Measurements from ENCODE around the gene RAB5IF. TPM values are rescaled to one million over a fixed set of nuclear protein-coding genes. Genes with fewer than 3 reads are reported as not detected.

The RAB5IF gene
- total and polyA plus RNA-seq, 2 of the 13 experiments (the other 11 are each of a cell fraction or from before 2014, with no cell fraction given) = 261 to 305 TPM

DNA sequence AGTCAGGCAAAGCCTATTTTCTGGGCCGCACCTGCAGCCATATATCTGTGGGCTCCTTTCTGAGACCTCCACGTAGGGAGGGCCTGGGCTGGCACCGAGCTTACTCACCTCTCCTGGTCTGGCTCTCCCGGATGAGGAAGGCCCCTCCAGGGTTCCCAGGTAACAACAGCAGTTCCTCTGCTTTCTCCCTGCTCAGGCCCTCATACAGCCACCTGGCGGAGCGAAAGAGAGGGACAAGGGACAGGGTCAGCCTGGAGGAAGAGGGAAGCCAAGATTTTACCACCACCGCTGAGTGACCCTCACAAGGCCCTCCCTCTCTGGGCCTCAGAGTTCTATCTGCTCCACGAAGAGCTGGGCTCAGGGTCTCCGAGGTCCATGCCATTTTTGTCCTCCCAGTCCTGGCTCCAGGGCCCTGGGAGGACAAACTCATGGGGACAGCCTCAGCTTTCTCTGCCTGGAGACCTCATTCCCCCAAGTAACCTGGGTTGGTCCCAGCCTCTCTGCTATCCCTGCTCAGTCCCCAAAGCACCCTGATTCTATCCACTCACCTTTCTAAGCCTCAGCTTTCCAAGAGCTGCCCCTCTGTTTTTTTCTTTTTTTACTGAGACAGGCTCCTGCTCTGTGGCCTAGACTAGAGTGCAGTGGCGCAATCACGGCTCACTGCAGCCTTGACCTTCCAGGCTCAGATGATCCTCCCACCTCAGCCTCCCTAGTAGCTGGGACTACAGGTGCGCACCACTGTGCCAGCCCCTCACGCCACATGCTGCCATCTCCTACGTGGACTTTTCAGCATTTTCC is 27.1 kb downstream of the RAB5IF start (continued):
- TF ChIP-seq, protein P1, sequence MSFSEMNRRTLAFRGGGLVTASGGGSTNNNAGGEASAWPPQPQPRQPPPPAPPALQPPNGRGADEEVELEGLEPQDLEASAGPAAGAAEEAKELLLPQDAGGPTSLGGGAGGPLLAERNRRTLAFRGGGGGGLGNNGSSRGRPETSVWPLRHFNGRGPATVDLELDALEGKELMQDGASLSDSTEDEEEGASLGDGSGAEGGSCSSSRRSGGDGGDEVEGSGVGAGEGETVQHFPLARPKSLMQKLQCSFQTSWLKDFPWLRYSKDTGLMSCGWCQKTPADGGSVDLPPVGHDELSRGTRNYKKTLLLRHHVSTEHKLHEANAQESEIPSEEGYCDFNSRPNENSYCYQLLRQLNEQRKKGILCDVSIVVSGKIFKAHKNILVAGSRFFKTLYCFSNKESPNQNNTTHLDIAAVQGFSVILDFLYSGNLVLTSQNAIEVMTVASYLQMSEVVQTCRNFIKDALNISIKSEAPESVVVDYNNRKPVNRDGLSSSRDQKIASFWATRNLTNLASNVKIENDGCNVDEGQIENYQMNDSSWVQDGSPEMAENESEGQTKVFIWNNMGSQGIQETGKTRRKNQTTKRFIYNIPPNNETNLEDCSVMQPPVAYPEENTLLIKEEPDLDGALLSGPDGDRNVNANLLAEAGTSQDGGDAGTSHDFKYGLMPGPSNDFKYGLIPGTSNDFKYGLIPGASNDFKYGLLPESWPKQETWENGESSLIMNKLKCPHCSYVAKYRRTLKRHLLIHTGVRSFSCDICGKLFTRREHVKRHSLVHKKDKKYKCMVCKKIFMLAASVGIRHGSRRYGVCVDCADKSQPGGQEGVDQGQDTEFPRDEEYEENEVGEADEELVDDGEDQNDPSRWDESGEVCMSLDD (CRISPR knock-in tag; IDR thresholded peaks at IDR 0.05; ENCODE audit: borderline replicate concordance) = no peak; the same call in 1 of the 2 replicates
- TF ChIP-seq, protein P2, sequence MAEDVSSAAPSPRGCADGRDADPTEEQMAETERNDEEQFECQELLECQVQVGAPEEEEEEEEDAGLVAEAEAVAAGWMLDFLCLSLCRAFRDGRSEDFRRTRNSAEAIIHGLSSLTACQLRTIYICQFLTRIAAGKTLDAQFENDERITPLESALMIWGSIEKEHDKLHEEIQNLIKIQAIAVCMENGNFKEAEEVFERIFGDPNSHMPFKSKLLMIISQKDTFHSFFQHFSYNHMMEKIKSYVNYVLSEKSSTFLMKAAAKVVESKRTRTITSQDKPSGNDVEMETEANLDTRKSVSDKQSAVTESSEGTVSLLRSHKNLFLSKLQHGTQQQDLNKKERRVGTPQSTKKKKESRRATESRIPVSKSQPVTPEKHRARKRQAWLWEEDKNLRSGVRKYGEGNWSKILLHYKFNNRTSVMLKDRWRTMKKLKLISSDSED (CRISPR knock-in tag; IDR thresholded peaks at IDR 0.05) = 0 out of 2 replicates have a peak, but pooled peaks have one; percentile 22
- TF ChIP-seq, protein P3, sequence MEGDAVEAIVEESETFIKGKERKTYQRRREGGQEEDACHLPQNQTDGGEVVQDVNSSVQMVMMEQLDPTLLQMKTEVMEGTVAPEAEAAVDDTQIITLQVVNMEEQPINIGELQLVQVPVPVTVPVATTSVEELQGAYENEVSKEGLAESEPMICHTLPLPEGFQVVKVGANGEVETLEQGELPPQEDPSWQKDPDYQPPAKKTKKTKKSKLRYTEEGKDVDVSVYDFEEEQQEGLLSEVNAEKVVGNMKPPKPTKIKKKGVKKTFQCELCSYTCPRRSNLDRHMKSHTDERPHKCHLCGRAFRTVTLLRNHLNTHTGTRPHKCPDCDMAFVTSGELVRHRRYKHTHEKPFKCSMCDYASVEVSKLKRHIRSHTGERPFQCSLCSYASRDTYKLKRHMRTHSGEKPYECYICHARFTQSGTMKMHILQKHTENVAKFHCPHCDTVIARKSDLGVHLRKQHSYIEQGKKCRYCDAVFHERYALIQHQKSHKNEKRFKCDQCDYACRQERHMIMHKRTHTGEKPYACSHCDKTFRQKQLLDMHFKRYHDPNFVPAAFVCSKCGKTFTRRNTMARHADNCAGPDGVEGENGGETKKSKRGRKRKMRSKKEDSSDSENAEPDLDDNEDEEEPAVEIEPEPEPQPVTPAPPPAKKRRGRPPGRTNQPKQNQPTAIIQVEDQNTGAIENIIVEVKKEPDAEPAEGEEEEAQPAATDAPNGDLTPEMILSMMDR (CRISPR knock-in tag; IDR thresholded peaks at IDR 0.05) = peak; percentile 95
- peak; percentile 33; the same call in 1 of the 2 replicates for TF ChIP-seq GLI4 (CRISPR knock-in tag; IDR thresholded peaks at IDR 0.05; ENCODE audit: borderline replicate concordance)
- peak; percentile 78 for TF ChIP-seq ZNF788 (CRISPR knock-in tag; IDR thresholded peaks at IDR 0.05; ENCODE audit: borderline replicate concordance)
- TF ChIP-seq SATB2 (CRISPR knock-in tag; IDR thresholded peaks at IDR 0.05) = no peak
- peak; percentile 33; the same call in 1 of the 2 replicates for TF ChIP-seq ETV6 (CRISPR knock-in tag; conservative IDR thresholded peaks at IDR 0.05)
- no peak for TF ChIP-seq FLYWCH1 (CRISPR knock-in tag; IDR thresholded peaks at IDR 0.05)
- TF ChIP-seq CHD2 (IDR thresholded peaks at IDR 0.05; ENCODE audit: low read depth, low read length) = no peak
- peak; percentile 89 for TF ChIP-seq GFI1 (CRISPR knock-in tag; IDR thresholded peaks at IDR 0.05; ENCODE audit: borderline replicate concordance)
- peak; percentile 69; the same call in 1 of the 2 replicates for TF ChIP-seq MEIS1 (CRISPR knock-in tag; IDR thresholded peaks at IDR 0.05; ENCODE audit: borderline replicate concordance)
- TF ChIP-seq NPAS2 (CRISPR knock-in tag; IDR thresholded peaks at IDR 0.05; ENCODE audit: borderline replicate concordance) = no peak
- TF ChIP-seq, protein P4, sequence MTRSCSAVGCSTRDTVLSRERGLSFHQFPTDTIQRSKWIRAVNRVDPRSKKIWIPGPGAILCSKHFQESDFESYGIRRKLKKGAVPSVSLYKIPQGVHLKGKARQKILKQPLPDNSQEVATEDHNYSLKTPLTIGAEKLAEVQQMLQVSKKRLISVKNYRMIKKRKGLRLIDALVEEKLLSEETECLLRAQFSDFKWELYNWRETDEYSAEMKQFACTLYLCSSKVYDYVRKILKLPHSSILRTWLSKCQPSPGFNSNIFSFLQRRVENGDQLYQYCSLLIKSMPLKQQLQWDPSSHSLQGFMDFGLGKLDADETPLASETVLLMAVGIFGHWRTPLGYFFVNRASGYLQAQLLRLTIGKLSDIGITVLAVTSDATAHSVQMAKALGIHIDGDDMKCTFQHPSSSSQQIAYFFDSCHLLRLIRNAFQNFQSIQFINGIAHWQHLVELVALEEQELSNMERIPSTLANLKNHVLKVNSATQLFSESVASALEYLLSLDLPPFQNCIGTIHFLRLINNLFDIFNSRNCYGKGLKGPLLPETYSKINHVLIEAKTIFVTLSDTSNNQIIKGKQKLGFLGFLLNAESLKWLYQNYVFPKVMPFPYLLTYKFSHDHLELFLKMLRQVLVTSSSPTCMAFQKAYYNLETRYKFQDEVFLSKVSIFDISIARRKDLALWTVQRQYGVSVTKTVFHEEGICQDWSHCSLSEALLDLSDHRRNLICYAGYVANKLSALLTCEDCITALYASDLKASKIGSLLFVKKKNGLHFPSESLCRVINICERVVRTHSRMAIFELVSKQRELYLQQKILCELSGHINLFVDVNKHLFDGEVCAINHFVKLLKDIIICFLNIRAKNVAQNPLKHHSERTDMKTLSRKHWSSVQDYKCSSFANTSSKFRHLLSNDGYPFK (CRISPR knock-in tag; IDR thresholded peaks at IDR 0.05; ENCODE audit: borderline replicate concordance) = peak; percentile 54; the same call in 1 of the 2 replicates
- TF ChIP-seq, protein P5, sequence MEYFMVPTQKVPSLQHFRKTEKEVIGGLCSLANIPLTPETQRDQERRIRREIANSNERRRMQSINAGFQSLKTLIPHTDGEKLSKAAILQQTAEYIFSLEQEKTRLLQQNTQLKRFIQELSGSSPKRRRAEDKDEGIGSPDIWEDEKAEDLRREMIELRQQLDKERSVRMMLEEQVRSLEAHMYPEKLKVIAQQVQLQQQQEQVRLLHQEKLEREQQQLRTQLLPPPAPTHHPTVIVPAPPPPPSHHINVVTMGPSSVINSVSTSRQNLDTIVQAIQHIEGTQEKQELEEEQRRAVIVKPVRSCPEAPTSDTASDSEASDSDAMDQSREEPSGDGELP (IDR thresholded peaks at IDR 0.05; ENCODE audit: borderline replicate concordance, low read depth) = peak; percentile 6; the same call in 1 of the 2 replicates
- TF ChIP-seq ERF (CRISPR knock-in tag; IDR thresholded peaks at IDR 0.05) = 0 out of 2 replicates have a peak, but pooled peaks have one; percentile 17
- TF ChIP-seq ZNF790 (CRISPR knock-in tag; IDR thresholded peaks at IDR 0.05; ENCODE audit: borderline replicate concordance) = no peak
- no peak; the same call in 1 of the 2 replicates for TF ChIP-seq SPEN (CRISPR knock-in tag; IDR thresholded peaks at IDR 0.05; ENCODE audit: low read depth)
- TF ChIP-seq ZMYM3 (CRISPR knock-in tag; IDR thresholded peaks at IDR 0.05) = peak; percentile 99

Data from HepG2 (cell line).